ENCODE data around the gene KCND3. TPM values are rescaled to one million over a fixed set of nuclear protein-coding genes. Genes with fewer than 3 reads are reported as not detected.

KCND3 gene
- total and polyA plus RNA-seq, 2 donors from 2014 or later: 1.2 to 12.6 TPM

DNA sequence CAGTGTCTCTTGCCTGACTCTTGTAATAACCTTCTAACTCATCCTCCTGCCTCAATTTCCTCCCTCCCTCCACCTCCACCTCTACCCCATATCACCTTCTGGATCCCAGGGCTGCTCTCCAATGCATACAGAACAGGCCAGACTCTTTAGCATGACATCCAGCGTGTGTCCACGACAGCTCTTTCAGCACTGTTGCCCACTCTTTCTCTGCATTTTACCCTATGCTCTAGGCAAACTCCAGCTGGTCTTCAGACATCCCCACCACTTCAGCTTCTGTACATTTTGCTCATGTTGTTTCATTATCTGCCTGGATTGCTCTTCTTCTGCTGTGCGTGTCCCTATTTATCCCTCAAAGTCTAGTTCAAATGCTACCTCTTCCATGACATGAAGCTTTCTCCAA is 255.0 kb downstream of the KCND3 start:
- TF ChIP-seq, protein P1, sequence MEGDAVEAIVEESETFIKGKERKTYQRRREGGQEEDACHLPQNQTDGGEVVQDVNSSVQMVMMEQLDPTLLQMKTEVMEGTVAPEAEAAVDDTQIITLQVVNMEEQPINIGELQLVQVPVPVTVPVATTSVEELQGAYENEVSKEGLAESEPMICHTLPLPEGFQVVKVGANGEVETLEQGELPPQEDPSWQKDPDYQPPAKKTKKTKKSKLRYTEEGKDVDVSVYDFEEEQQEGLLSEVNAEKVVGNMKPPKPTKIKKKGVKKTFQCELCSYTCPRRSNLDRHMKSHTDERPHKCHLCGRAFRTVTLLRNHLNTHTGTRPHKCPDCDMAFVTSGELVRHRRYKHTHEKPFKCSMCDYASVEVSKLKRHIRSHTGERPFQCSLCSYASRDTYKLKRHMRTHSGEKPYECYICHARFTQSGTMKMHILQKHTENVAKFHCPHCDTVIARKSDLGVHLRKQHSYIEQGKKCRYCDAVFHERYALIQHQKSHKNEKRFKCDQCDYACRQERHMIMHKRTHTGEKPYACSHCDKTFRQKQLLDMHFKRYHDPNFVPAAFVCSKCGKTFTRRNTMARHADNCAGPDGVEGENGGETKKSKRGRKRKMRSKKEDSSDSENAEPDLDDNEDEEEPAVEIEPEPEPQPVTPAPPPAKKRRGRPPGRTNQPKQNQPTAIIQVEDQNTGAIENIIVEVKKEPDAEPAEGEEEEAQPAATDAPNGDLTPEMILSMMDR (IDR thresholded peaks at IDR 0.05; ENCODE audit: borderline replicate concordance, extremely low read depth, insufficient read depth): no peak
- no peaks in the 10 kb centered on the region for H3K27me3 ChIP-seq (ENCODE audit: control insufficient read depth, insufficient read depth, low read length)
- H3K9ac ChIP-seq (ENCODE audit: low read length in 3 of 3): no peak overlapping the region
- no peak overlapping the region for H3K4me3 ChIP-seq (ENCODE audit: low read length in 3 of 3)
- peaks cover 0 to 24% (median 15%) of the 10 kb centered on the region in 3 donors for H3K4me1 ChIP-seq (ENCODE audit: control insufficient read depth in 2 of 3, insufficient read depth in 2 of 3, low read depth in 1 of 3, low read length in 3 of 3)
- intact Hi-C loops (cut with DNase I): no loop called here
- no peaks in the 10 kb centered on the region for H3K9me3 ChIP-seq (ENCODE audit: control insufficient read depth in 2 of 3, insufficient read depth in 1 of 3, low read length in 3 of 3)
- FAIRE-seq: no peak
- peak in 1 of 5 donors; percentile 12 for DNase-seq
- no peaks in the 10 kb centered on the region for H3K36me3 ChIP-seq (ENCODE audit: control insufficient read depth in 2 of 3, insufficient read depth in 3 of 3, low read length in 3 of 3)
- no peak overlapping the region for H3K27ac ChIP-seq (ENCODE audit: low read depth in 2 of 2, low read length in 2 of 2)

DNA sequence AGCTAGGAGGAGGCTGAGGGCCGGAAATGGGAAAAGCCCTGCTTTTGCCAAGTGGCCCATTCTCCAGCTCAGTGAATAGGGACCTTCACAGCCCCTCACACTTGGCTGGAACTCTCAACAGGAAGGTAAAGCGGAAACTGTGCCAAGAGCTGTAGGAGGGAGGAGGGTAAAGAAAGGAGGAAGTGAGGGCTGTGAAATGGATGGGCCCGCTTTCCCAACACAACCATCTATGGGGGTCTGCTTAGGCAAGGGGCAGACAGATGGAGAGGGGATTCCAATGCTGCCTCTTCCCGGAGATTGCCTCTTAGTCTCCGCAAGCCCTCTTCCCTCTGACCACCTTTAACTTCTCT is 255.5 kb downstream of the KCND3 start:
- Histone ChIP-seq H3K4me1 (ENCODE audit: control insufficient read depth in 2 of 3, insufficient read depth in 2 of 3, low read depth in 1 of 3, low read length in 3 of 3) (peaks cover 0 to 23% (median 15%) of the 10 kb centered on the region in 3 donors), H3K4me3 (ENCODE audit: low read length in 3 of 3) (no peak overlapping the region), H3K36me3 (ENCODE audit: control insufficient read depth in 2 of 3, insufficient read depth in 3 of 3, low read length in 3 of 3) (no peaks in the 10 kb centered on the region), H3K9ac (ENCODE audit: low read length in 3 of 3) (no peak overlapping the region), H3K27ac (ENCODE audit: low read depth in 2 of 2, low read length in 2 of 2) (no peak overlapping the region), H3K9me3 (ENCODE audit: control insufficient read depth in 2 of 3, insufficient read depth in 1 of 3, low read length in 3 of 3) (no peaks in the 10 kb centered on the region), H3K27me3 (ENCODE audit: control insufficient read depth, insufficient read depth, low read length) (no peaks in the 10 kb centered on the region)
- TF ChIP-seq, protein P1 (IDR thresholded peaks at IDR 0.05; ENCODE audit: borderline replicate concordance, extremely low read depth, insufficient read depth): no peak
- intact Hi-C loops (cut with DNase I): no loop called here
- FAIRE-seq (no peak), DNase-seq (no peak)

DNA sequence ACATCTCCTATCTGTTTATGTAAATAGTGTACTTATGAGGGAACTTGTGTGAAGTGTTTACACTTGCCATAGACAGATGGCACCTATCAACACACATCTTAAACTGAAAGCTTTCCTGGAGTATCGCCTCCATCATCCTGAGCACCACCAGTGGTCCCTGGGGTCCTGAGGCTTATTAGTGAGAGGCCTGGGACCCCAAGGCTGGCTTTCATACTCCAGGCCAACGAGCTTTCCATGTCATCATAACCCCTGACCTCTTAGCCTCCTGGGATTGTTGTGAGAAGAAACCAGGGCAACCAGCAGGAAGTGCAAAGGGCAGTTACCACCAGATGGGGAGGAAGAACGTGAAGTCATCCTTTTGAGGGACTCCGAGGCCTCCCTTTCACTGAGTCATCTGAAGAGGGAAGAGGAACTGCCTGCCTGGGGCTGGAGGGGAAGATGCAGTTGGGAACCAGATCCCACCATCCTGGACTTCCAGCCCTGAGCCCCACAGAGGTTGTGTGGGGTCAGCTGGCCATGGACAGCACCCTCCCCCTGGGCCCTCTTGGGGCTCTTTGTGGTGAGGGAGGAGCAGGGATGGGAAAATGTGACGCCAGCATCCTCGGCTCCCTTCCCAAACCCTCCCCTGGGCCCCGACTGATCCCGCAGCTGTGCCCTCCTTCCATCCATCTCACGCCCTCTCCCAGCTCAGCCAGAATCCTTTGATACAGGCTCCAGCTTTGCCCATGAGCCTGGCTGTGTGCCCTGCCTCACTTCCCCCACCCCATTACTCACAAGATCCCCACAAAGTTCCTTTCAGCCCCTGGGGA is 256.1 kb downstream of the KCND3 start:
- FAIRE-seq (no peak), DNase-seq (peak in 3 of 5 donors; percentile 46 to 82 (median 59))
- Histone ChIP-seq H3K9me3 (ENCODE audit: control insufficient read depth in 2 of 3, insufficient read depth in 1 of 3, low read length in 3 of 3) (no peaks in the 10 kb centered on the region), H3K27me3 (ENCODE audit: control insufficient read depth, insufficient read depth, low read length) (no peaks in the 10 kb centered on the region), H3K27ac (ENCODE audit: low read depth in 2 of 2, low read length in 2 of 2) (no peak overlapping the region), H3K4me3 (ENCODE audit: low read length in 3 of 3) (no peak overlapping the region), H3K4me1 (ENCODE audit: control insufficient read depth in 2 of 3, insufficient read depth in 2 of 3, low read depth in 1 of 3, low read length in 3 of 3) (peaks cover 0 to 21% (median 15%) of the 10 kb centered on the region in 3 donors), H3K9ac (ENCODE audit: low read length in 3 of 3) (no peak overlapping the region), H3K36me3 (ENCODE audit: control insufficient read depth in 2 of 3, insufficient read depth in 3 of 3, low read length in 3 of 3) (no peaks in the 10 kb centered on the region)
- intact Hi-C loops (cut with DNase I): no loop called here
- TF ChIP-seq, protein P1 (IDR thresholded peaks at IDR 0.05; ENCODE audit: borderline replicate concordance, extremely low read depth, insufficient read depth): no peak

Data from kidney (tissue), 14 donors.